CD8-positive, alpha-beta memory T cell (primary cell): ENCODE data around the gene SORCS1. TPM values are rescaled to one million over a fixed set of nuclear protein-coding genes. Genes with fewer than 3 reads are reported as not detected.

Source experiments
- CTCF ChIA-PET: fragments of 350-600 bp; sonication (Branson Sonifier 250); formaldehyde crosslinking; loops from one replicate; lab custom pipeline; 2021; ENCODE audit warnings: antibody characterized with exemption; lab: Charles Lee
- POLR2A ChIA-PET: fragments of 350-600 bp; sonication (Branson Sonifier 250); formaldehyde crosslinking; loops from one replicate; lab custom pipeline; 2021; ENCODE audit warnings: antibody characterized with exemption; lab: Charles Lee
- DNase-seq, 5 donors: peaks; one replicate each; pipeline versions ENCODE4 v3.0.0 to v3.0.0-alpha.2; 2020 to 2022; ENCODE audit warnings: mixed read lengths in 1 of 5
- H3K27ac ChIP-seq: one replicate; pipeline ENCODE4 v1.7.0; 2013; ENCODE audit warnings: low read depth, mild to moderate bottlenecking, low read length, moderate library complexity
- H3K27me3 ChIP-seq: 2 replicates; pipeline ENCODE4 v1.7.0; 2013; ENCODE audit warnings: low read length, mild to moderate bottlenecking; ENCODE audit not compliant: insufficient read depth, poor library complexity, severe bottlenecking
- H3K36me3 ChIP-seq: 2 replicates; pipeline ENCODE4 v1.7.0; 2013; ENCODE audit warnings: mild to moderate bottlenecking, low read length, moderate library complexity; ENCODE audit not compliant: insufficient read depth
- H3K4me1 ChIP-seq: 2 replicates; pipeline ENCODE4 v1.7.0; 2013; ENCODE audit warnings: mild to moderate bottlenecking, low read length, moderate library complexity; ENCODE audit not compliant: insufficient read depth
- H3K4me3 ChIP-seq: 2 replicates; pipeline ENCODE4 v1.7.0; 2013; ENCODE audit warnings: mild to moderate bottlenecking, low read length
- H3K9me3 ChIP-seq: 2 replicates; pipeline ENCODE4 v1.7.0; 2013; ENCODE audit warnings: mild to moderate bottlenecking, low read length
- H3K27ac Mint-ChIP-seq, 8 donors: one replicate each; pipeline ENCODE4 v1.8.0; 2020 to 2021; ENCODE audit warnings: mixed read lengths in 8 of 8, mild to moderate bottlenecking in 6 of 8, inconsistent platforms in 3 of 8, moderate library complexity in 3 of 8
- H3K27me3 Mint-ChIP-seq, 2 donors: one replicate each; pipeline ENCODE4 v1.8.0; 2020 to 2021; ENCODE audit warnings: mixed read lengths in 2 of 2, mild to moderate bottlenecking in 1 of 2, moderate library complexity in 1 of 2
- H3K36me3 Mint-ChIP-seq, 3 donors: one replicate each; pipeline ENCODE4 v1.8.0; 2020 to 2021; ENCODE audit warnings: mixed read lengths in 3 of 3, inconsistent platforms in 1 of 3, mild to moderate bottlenecking in 1 of 3
- H3K4me1 Mint-ChIP-seq, 3 donors: one replicate each; pipeline ENCODE4 v1.8.0; 2020 to 2021; ENCODE audit warnings: mixed read lengths in 3 of 3, inconsistent platforms in 1 of 3, mild to moderate bottlenecking in 1 of 3
- H3K4me3 Mint-ChIP-seq, 7 donors: one replicate each; pipeline ENCODE4 v1.8.0; 2020 to 2021; ENCODE audit warnings: mixed read lengths in 7 of 7, mild to moderate bottlenecking in 6 of 7, moderate library complexity in 4 of 7, inconsistent platforms in 2 of 7
- H3K9me3 Mint-ChIP-seq, 5 donors: one replicate each; pipeline ENCODE4 v1.8.0; 2020 to 2022; ENCODE audit warnings: mixed read lengths in 5 of 5, mild to moderate bottlenecking in 3 of 5, moderate library complexity in 2 of 5, inconsistent platforms in 1 of 5
- polyA plus RNA-seq: library from polyadenylated mRNA; unstranded; fragments of 300-500 nt; fragmentation: Illumina TruSeq; gene quantifications from one replicate; pipeline ENCODE4 v1.2.3, GENCODE V29; 2021
- total RNA-seq, 2 experiments: library from RNA; stranded (reverse); gene quantifications; one replicate each; pipeline ENCODE4 v1.2.3, GENCODE V29; 2021

The SORCS1 gene
- total and polyA plus RNA-seq, 3 experiments from 2014 or later = not detected

- no peaks in the 10 kb centered on the region for H3K4me1 Mint-ChIP-seq
- no peaks in the 10 kb centered on the region for H3K36me3 ChIP-seq
- H3K4me1 ChIP-seq = no peaks in the 10 kb centered on the region
- no peaks in the 10 kb centered on the region for H3K27me3 ChIP-seq
- H3K4me3 ChIP-seq = no peak overlapping the region
- H3K27me3 Mint-ChIP-seq = no peaks in the 10 kb centered on the region
- H3K4me3 Mint-ChIP-seq = no peak overlapping the region
- H3K9me3 ChIP-seq = no peaks in the 10 kb centered on the region
- no peaks in the 10 kb centered on the region for H3K36me3 Mint-ChIP-seq
- POLR2A ChIA-PET = no interaction called here
- H3K9me3 Mint-ChIP-seq = peaks cover 3 to 9% (median 6%) of the 10 kb centered on the region in 5 donors
- no peak overlapping the region for H3K27ac ChIP-seq
- H3K27ac Mint-ChIP-seq = no peak overlapping the region
- DNase-seq = no peak
- CTCF ChIA-PET = no interaction called here
Measured at GRCh38 chr10:106830471-106830870, 334.0 kb downstream of the SORCS1 start.

- no peak overlapping the region for H3K4me3 Mint-ChIP-seq
- H3K4me3 ChIP-seq = no peak overlapping the region
- no peak overlapping the region for H3K27ac ChIP-seq
- no peaks in the 10 kb centered on the region for H3K27me3 ChIP-seq
- no peak overlapping the region for H3K27ac Mint-ChIP-seq
- H3K36me3 ChIP-seq = no peaks in the 10 kb centered on the region
- no peaks in the 10 kb centered on the region for H3K36me3 Mint-ChIP-seq
- no peaks in the 10 kb centered on the region for H3K27me3 Mint-ChIP-seq
- CTCF ChIA-PET = no interaction called here
- POLR2A ChIA-PET = no interaction called here
- no peaks in the 10 kb centered on the region for H3K4me1 Mint-ChIP-seq
- peaks cover 3 to 9% (median 6%) of the 10 kb centered on the region in 5 donors for H3K9me3 Mint-ChIP-seq
- H3K9me3 ChIP-seq = no peaks in the 10 kb centered on the region
- DNase-seq = no peak
- H3K4me1 ChIP-seq = no peaks in the 10 kb centered on the region
Measured at GRCh38 chr10:106830006-106830405, 334.5 kb downstream of the SORCS1 start.

- Histone ChIP-seq H3K36me3 (no peaks in the 10 kb centered on the region), H3K4me1 (no peaks in the 10 kb centered on the region), H3K27ac (no peak overlapping the region), H3K4me3 (no peak overlapping the region), H3K27me3 (no peaks in the 10 kb centered on the region), H3K9me3 (no peaks in the 10 kb centered on the region)
- Mint-ChIP-seq H3K36me3 (no peaks in the 10 kb centered on the region), H3K27me3 (no peaks in the 10 kb centered on the region), H3K27ac (no peak overlapping the region), H3K9me3 (peaks cover 0 to 13% (median 3%) of the 10 kb centered on the region in 5 donors), H3K4me3 (no peak overlapping the region), H3K4me1 (no peaks in the 10 kb centered on the region)
- DNase-seq = no peak
- ChIA-PET CTCF (no interaction called here), POLR2A (no interaction called here)
Measured at GRCh38 chr10:106826716-106827115, 337.8 kb downstream of the SORCS1 start.

- no peaks in the 10 kb centered on the region for H3K9me3 ChIP-seq
- Mint-ChIP-seq H3K27ac (no peak overlapping the region), H3K27me3 (no peaks in the 10 kb centered on the region), H3K9me3 (peaks cover 0 to 9% (median 2%) of the 10 kb centered on the region in 5 donors), H3K4me1 (no peaks in the 10 kb centered on the region), H3K36me3 (no peaks in the 10 kb centered on the region), H3K4me3 (no peak overlapping the region)
- no peak overlapping the region for H3K27ac ChIP-seq
- no peak for DNase-seq
- ChIA-PET POLR2A (no interaction called here), CTCF (no interaction called here)
- H3K4me3 ChIP-seq = no peak overlapping the region
- H3K4me1 ChIP-seq = no peaks in the 10 kb centered on the region
- no peaks in the 10 kb centered on the region for H3K36me3 ChIP-seq
- H3K27me3 ChIP-seq = no peaks in the 10 kb centered on the region
Measured at GRCh38 chr10:106825576-106826364, 338.7 kb downstream of the SORCS1 start.

GRCh38 chr10:106820579-106820978 is 343.9 kb downstream of the SORCS1 start:
- Mint-ChIP-seq H3K27me3 (no peaks in the 10 kb centered on the region), H3K4me1 (peaks cover 0 to 1% (median 0%) of the 10 kb centered on the region in 3 donors), H3K4me3 (no peak overlapping the region), H3K27ac (no peak overlapping the region), H3K9me3 (peaks cover 0 to 15% (median 4%) of the 10 kb centered on the region in 5 donors), H3K36me3 (no peaks in the 10 kb centered on the region)
- H3K4me3 ChIP-seq = no peak overlapping the region
- no peak overlapping the region for H3K27ac ChIP-seq
- ChIA-PET POLR2A (no interaction called here), CTCF (no interaction called here)
- H3K27me3 ChIP-seq = no peaks in the 10 kb centered on the region
- H3K4me1 ChIP-seq = no peaks in the 10 kb centered on the region
- no peak for DNase-seq
- H3K9me3 ChIP-seq = no peaks in the 10 kb centered on the region
- H3K36me3 ChIP-seq = no peaks in the 10 kb centered on the region

- H3K9me3 Mint-ChIP-seq = peaks cover 0 to 18% (median 4%) of the 10 kb centered on the region in 5 donors
Measured at GRCh38 chr10:106819490-106819889, 345.0 kb downstream of the SORCS1 start.

GRCh38 chr10:106816318-106817085 is 348.0 kb downstream of the SORCS1 start:
- no peak for DNase-seq
- Histone ChIP-seq H3K27me3 (no peaks in the 10 kb centered on the region), H3K4me1 (no peaks in the 10 kb centered on the region), H3K36me3 (no peaks in the 10 kb centered on the region), H3K27ac (no peak overlapping the region), H3K9me3 (no peaks in the 10 kb centered on the region), H3K4me3 (no peak overlapping the region)
- Mint-ChIP-seq H3K4me1 (peaks cover 0 to 1% (median 0%) of the 10 kb centered on the region in 3 donors), H3K36me3 (no peaks in the 10 kb centered on the region), H3K4me3 (no peak overlapping the region), H3K27me3 (no peaks in the 10 kb centered on the region), H3K27ac (no peak overlapping the region), H3K9me3 (peaks cover 4 to 12% (median 5%) of the 10 kb centered on the region in 5 donors)
- POLR2A ChIA-PET = no interaction called here
- CTCF ChIA-PET = no interaction called here

More at GRCh38 chr10:106819490-106819889, 345.0 kb downstream of the SORCS1 start:
- Histone ChIP-seq H3K27ac (no peak overlapping the region), H3K9me3 (no peaks in the 10 kb centered on the region), H3K36me3 (no peaks in the 10 kb centered on the region), H3K4me1 (no peaks in the 10 kb centered on the region), H3K4me3 (no peak overlapping the region), H3K27me3 (no peaks in the 10 kb centered on the region)
- no peaks in the 10 kb centered on the region for H3K27me3 Mint-ChIP-seq
- no peak for DNase-seq
- no peaks in the 10 kb centered on the region for H3K36me3 Mint-ChIP-seq
- POLR2A ChIA-PET = no interaction called here
- H3K27ac Mint-ChIP-seq = no peak overlapping the region
- CTCF ChIA-PET = interaction anchor here (1.3 kb wide), 1 partner anchor 9 kb away, joined by 3 read pairs; no protein-coding TSS in a partner anchor
- no peak overlapping the region for H3K4me3 Mint-ChIP-seq
- H3K4me1 Mint-ChIP-seq = peaks cover 0 to 1% (median 0%) of the 10 kb centered on the region in 3 donors

- Histone ChIP-seq H3K4me3 (no peak overlapping the region), H3K9me3 (no peaks in the 10 kb centered on the region), H3K36me3 (no peaks in the 10 kb centered on the region), H3K27ac (no peak overlapping the region), H3K27me3 (no peaks in the 10 kb centered on the region), H3K4me1 (no peaks in the 10 kb centered on the region)
- Mint-ChIP-seq H3K27me3 (no peaks in the 10 kb centered on the region), H3K27ac (no peak overlapping the region), H3K4me3 (no peak overlapping the region), H3K36me3 (no peaks in the 10 kb centered on the region), H3K4me1 (peaks cover 0 to 1% (median 0%) of the 10 kb centered on the region in 3 donors), H3K9me3 (peaks cover 5 to 12% (median 7%) of the 10 kb centered on the region in 5 donors)
- CTCF ChIA-PET = no interaction called here
- DNase-seq = no peak
- POLR2A ChIA-PET = no interaction called here
Measured at GRCh38 chr10:106815427-106816043, 349.0 kb downstream of the SORCS1 start.
